Measurements from ENCODE around the gene HHIPL1. TPM values are rescaled to one million over a fixed set of nuclear protein-coding genes. Genes with fewer than 3 reads are reported as not detected.
A peak's percentile ranks its signal among the peaks of the same experiment; 100 is the strongest.

Gene HHIPL1
- polyA plus RNA-seq, 1 donor from 2014 or later, result 0.24 TPM

GRCh38 chr14:99718031-99718810 lies 73.3 kb downstream of the HHIPL1 start:
- no peaks in the 10 kb centered on the region for H3K9me3 Mint-ChIP-seq
- H3K36me3 Mint-ChIP-seq, result no peaks in the 10 kb centered on the region
- H3K4me3 Mint-ChIP-seq, result no peak overlapping the region
- H3K4me1 Mint-ChIP-seq, result peaks cover 0 to 2% (median 1%) of the 10 kb centered on the region in 3 donors
- peaks cover 8% of the 10 kb centered on the region for H3K27me3 Mint-ChIP-seq
- peak overlapping the region in 1 of 3 donors; percentile 71 for H3K27ac Mint-ChIP-seq

DNA sequence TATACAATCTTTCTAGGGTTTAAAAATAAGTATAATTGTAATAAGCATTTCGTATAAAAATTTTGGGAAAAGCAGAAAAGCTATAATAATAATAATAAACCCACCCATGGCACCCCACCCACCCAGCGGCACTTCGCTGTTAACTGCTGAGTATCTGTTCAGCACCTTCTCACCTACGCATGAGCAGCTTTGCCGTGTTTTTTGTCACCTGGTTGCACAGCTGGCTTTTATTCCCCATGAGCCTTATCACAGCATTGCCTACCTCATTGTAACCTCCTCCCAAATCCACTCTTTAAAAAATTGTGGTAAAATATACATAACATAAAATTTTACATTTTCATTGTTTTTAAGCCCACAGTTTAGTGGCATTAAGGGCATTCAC lies 73.9 kb downstream of the HHIPL1 start:
- no peak overlapping the region for H3K27ac Mint-ChIP-seq
- H3K4me1 Mint-ChIP-seq, result peaks cover 0 to 2% (median 1%) of the 10 kb centered on the region in 3 donors
- peaks cover 13% of the 10 kb centered on the region for H3K27me3 Mint-ChIP-seq
- no peaks in the 10 kb centered on the region for H3K36me3 Mint-ChIP-seq
- H3K4me3 Mint-ChIP-seq, result no peak overlapping the region
- H3K9me3 Mint-ChIP-seq, result no peaks in the 10 kb centered on the region

DNA sequence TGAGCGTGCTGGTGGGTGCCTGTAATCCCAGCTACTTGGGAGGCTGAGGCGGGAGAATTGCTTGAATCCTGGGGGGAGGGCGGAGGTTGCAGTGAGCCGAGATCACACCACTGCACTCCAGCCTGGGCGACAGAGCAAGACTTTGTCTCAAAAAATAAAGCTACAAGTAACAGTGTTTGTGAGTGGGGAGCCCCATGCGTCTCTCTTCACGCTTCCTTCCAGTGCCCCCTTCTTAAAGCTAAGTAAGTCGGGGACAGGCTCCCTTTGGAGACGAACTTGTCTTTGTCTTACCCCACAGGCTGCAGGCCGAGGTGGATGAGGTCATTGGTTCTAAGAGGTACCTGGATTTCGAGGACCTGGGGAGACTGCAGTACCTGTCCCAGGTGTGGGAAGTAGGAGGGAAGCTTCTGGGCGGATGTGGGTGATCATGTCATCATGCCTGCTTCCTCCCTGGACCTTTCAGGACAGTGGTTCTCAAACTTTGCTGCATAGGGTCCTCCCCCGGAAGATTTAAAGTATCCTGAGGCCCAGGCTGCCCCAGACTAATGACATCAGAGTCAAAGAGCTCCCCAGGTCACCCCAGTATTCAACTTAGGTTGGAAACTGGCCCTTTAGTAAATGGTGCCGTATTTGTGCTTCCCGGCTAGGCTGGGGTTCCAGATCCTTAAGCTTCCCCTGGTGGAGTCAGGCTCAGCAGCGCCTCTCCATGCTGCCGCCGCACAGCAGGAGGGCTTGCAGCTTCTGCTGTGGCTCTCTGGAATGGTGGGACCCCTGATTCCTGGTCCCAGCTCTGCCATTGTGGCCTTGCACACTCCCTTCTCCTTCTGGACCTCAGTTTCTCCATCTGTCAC lies 76.2 kb downstream of the HHIPL1 start:
- Mint-ChIP-seq H3K4me3 (no peak overlapping the region), H3K27me3 (peaks cover 15% of the 10 kb centered on the region), H3K36me3 (peaks cover 1% of the 10 kb centered on the region), H3K27ac (no peak overlapping the region), H3K4me1 (peaks cover 0 to 3% (median 2%) of the 10 kb centered on the region in 3 donors), H3K9me3 (no peaks in the 10 kb centered on the region)

- Mint-ChIP-seq H3K36me3 (peaks cover 1% of the 10 kb centered on the region), H3K27ac (peak overlapping the region in 1 of 3 donors; percentile 40), H3K27me3 (peaks cover 15% of the 10 kb centered on the region), H3K4me3 (no peak overlapping the region), H3K4me1 (peaks cover 0 to 3% (median 2%) of the 10 kb centered on the region in 3 donors), H3K9me3 (no peaks in the 10 kb centered on the region)
Measured at GRCh38 chr14:99721792-99722516, 77.0 kb downstream of the HHIPL1 start.

- Mint-ChIP-seq H3K27ac (no peak overlapping the region), H3K4me3 (no peak overlapping the region), H3K4me1 (peaks cover 0 to 3% (median 2%) of the 10 kb centered on the region in 3 donors), H3K36me3 (peaks cover 1% of the 10 kb centered on the region), H3K9me3 (no peaks in the 10 kb centered on the region), H3K27me3 (peaks cover 18% of the 10 kb centered on the region)
Measured at GRCh38 chr14:99722741-99723140, 77.8 kb downstream of the HHIPL1 start.

GRCh38 chr14:99724196-99724891 lies 79.4 kb downstream of the HHIPL1 start:
- Mint-ChIP-seq H3K4me1 (peaks cover 0 to 3% (median 1%) of the 10 kb centered on the region in 3 donors), H3K27me3 (peaks cover 26% of the 10 kb centered on the region), H3K9me3 (peaks cover 0 to 2% (median 0%) of the 10 kb centered on the region in 3 donors), H3K36me3 (peaks cover 1% of the 10 kb centered on the region), H3K4me3 (no peak overlapping the region), H3K27ac (no peak overlapping the region)

- H3K9me3 Mint-ChIP-seq, result peaks cover 0 to 2% (median 0%) of the 10 kb centered on the region in 3 donors
- H3K27me3 Mint-ChIP-seq, result peaks cover 26% of the 10 kb centered on the region
- no peak overlapping the region for H3K4me3 Mint-ChIP-seq
- peaks cover 1% of the 10 kb centered on the region for H3K36me3 Mint-ChIP-seq
- H3K4me1 Mint-ChIP-seq, result peaks cover 0 to 2% (median 0%) of the 10 kb centered on the region in 3 donors
- H3K27ac Mint-ChIP-seq, result no peak overlapping the region
Measured at GRCh38 chr14:99724939-99725773, 80.2 kb downstream of the HHIPL1 start.

GRCh38 chr14:99725774-99726537 lies 81.0 kb downstream of the HHIPL1 start:
- Mint-ChIP-seq H3K4me3 (no peak overlapping the region), H3K27me3 (peaks cover 24% of the 10 kb centered on the region), H3K4me1 (peaks cover 0 to 2% (median 0%) of the 10 kb centered on the region in 3 donors), H3K27ac (no peak overlapping the region), H3K9me3 (peaks cover 0 to 2% (median 0%) of the 10 kb centered on the region in 3 donors), H3K36me3 (peaks cover 1% of the 10 kb centered on the region)

GRCh38 chr14:99726538-99727095 lies 81.7 kb downstream of the HHIPL1 start:
- Mint-ChIP-seq H3K4me1 (peaks cover 0 to 2% (median 0%) of the 10 kb centered on the region in 3 donors), H3K36me3 (peaks cover 1% of the 10 kb centered on the region), H3K4me3 (peak overlapping the region in 1 of 4 donors; percentile 68), H3K27ac (no peak overlapping the region), H3K27me3 (peaks cover 24% of the 10 kb centered on the region), H3K9me3 (peaks cover 0 to 2% (median 0%) of the 10 kb centered on the region in 3 donors)

GRCh38 chr14:99727096-99727870 lies 82.4 kb downstream of the HHIPL1 start:
- peaks cover 0 to 2% (median 0%) of the 10 kb centered on the region in 3 donors for H3K9me3 Mint-ChIP-seq
- no peak overlapping the region for H3K27ac Mint-ChIP-seq
- H3K36me3 Mint-ChIP-seq, result peaks cover 1% of the 10 kb centered on the region
- peaks cover 26% of the 10 kb centered on the region for H3K27me3 Mint-ChIP-seq
- H3K4me1 Mint-ChIP-seq, result peaks cover 0 to 2% (median 0%) of the 10 kb centered on the region in 3 donors
- no peak overlapping the region for H3K4me3 Mint-ChIP-seq

GRCh38 chr14:99728231-99728920 lies 83.4 kb downstream of the HHIPL1 start:
- Mint-ChIP-seq H3K4me3 (peak overlapping the region in 1 of 4 donors; percentile 23), H3K36me3 (peaks cover 1% of the 10 kb centered on the region), H3K27ac (no peak overlapping the region), H3K4me1 (peaks cover 0 to 2% (median 0%) of the 10 kb centered on the region in 3 donors), H3K9me3 (peaks cover 0 to 2% (median 0%) of the 10 kb centered on the region in 3 donors), H3K27me3 (peaks cover 27% of the 10 kb centered on the region)
